WTC11 (cell line): Measurements from ENCODE around the gene SLC25A25. TPM values are rescaled to one million over a fixed set of nuclear protein-coding genes. Genes with fewer than 3 reads are reported as not detected.

Experiments used
- ATAC-seq: fragments of 200-7000 bp; cut with Tn5 transposase; 2 replicates; pipeline ENCODE4 v1.10.0; 2021; ENCODE audit warnings: mild to moderate bottlenecking, moderate library complexity
- CTCF ChIA-PET: fragments of 300-600 bp; sonication (Branson Sonifier 250); formaldehyde crosslinking; loops from one replicate; lab custom pipeline; 2021; ENCODE audit warnings: antibody characterized with exemption; lab: Charles Lee
- POLR2A ChIA-PET: fragments of 350-600 bp; sonication (Branson Sonifier 250); formaldehyde crosslinking; loops from one replicate; lab custom pipeline; 2021; ENCODE audit warnings: antibody characterized with exemption; lab: Charles Lee
- DNase-seq: peaks from one replicate; pipeline ENCODE4 v3.0.0; 2021; ENCODE audit warnings: low spot score
- H3K27ac Mint-ChIP-seq: 2 replicates; pipeline ENCODE4 v1.8.0; 2021; ENCODE audit warnings: mixed read lengths
- H3K27me3 Mint-ChIP-seq: 2 replicates; pipeline ENCODE4 v1.8.0; 2021; ENCODE audit warnings: low read depth, mild to moderate bottlenecking, moderate library complexity, mixed read lengths
- H3K36me3 Mint-ChIP-seq: 2 replicates; pipeline ENCODE4 v1.8.0; 2021; ENCODE audit warnings: mixed read lengths
- H3K4me1 Mint-ChIP-seq: 2 replicates; pipeline ENCODE4 v1.8.0; 2022; ENCODE audit warnings: mixed read lengths
- H3K4me3 Mint-ChIP-seq: 2 replicates; pipeline ENCODE4 v1.8.0; 2021; ENCODE audit warnings: mild to moderate bottlenecking, moderate library complexity, mixed read lengths
- H3K9me3 Mint-ChIP-seq: 2 replicates; pipeline ENCODE4 v1.8.0; 2021; ENCODE audit warnings: mixed read lengths
- CTCF ChIP-seq: fragments of 200-600 bp; IDR thresholded peaks from 2 replicates; pipeline ENCODE4 v1.8.0; 2022; ENCODE audit warnings: antibody characterized with exemption
- E2F1 ChIP-seq: sonication (generic); formaldehyde crosslinking; IDR thresholded peaks from 2 replicates; pipeline ENCODE4 v1.8.0; 2022; ENCODE audit warnings: mild to moderate bottlenecking, missing genetic modification reagents
- ERG ChIP-seq: fragments of 250-450 bp; sonication (Bioruptor Pico); IDR thresholded peaks from 2 replicates; pipeline ENCODE4 v1.8.0; 2021; ENCODE audit warnings: mild to moderate bottlenecking
- FOXJ3 ChIP-seq: sonication (generic); formaldehyde crosslinking; IDR thresholded peaks from 2 replicates; pipeline ENCODE4 v1.9.0; 2021; ENCODE audit warnings: missing genetic modification reagents, mild to moderate bottlenecking, borderline replicate concordance
- FOXK1 ChIP-seq: sonication (generic); formaldehyde crosslinking; IDR thresholded peaks from 2 replicates; pipeline ENCODE4 v1.8.0; 2022; ENCODE audit warnings: mild to moderate bottlenecking, moderate library complexity, missing genetic modification reagents
- FOXP1 ChIP-seq: sonication (generic); formaldehyde crosslinking; IDR thresholded peaks from 2 replicates; pipeline ENCODE4 v1.8.0; 2022; ENCODE audit warnings: missing genetic modification reagents, mild to moderate bottlenecking, moderate library complexity, borderline replicate concordance
- FOXP4 ChIP-seq: sonication (generic); formaldehyde crosslinking; IDR thresholded peaks from 2 replicates; pipeline ENCODE4 v1.8.0; 2022; ENCODE audit warnings: mild to moderate bottlenecking, missing genetic modification reagents
- GRHL2 ChIP-seq: fragments of 250-450 bp; sonication (Bioruptor Pico); IDR thresholded peaks from 2 replicates; pipeline ENCODE4 v1.8.0; 2022; ENCODE audit warnings: mild to moderate bottlenecking, moderate library complexity; ENCODE audit not compliant: insufficient replicate concordance, severe bottlenecking
- GTF2I ChIP-seq: fragments of 250-450 bp; sonication (Bioruptor Pico); conservative IDR thresholded peaks from 2 replicates; pipeline ENCODE4 v1.4.0; 2021; ENCODE audit warnings: mild to moderate bottlenecking
- HMGXB4 ChIP-seq: sonication (generic); formaldehyde crosslinking; IDR thresholded peaks from 2 replicates; pipeline ENCODE4 v1.8.1; 2023; ENCODE audit warnings: mild to moderate bottlenecking, moderate library complexity, missing genetic modification reagents
- JUN ChIP-seq: sonication (generic); formaldehyde crosslinking; IDR thresholded peaks from 2 replicates; pipeline ENCODE4 v1.8.0; 2023; ENCODE audit warnings: mild to moderate bottlenecking, missing genetic modification reagents
- MLX ChIP-seq: sonication (generic); formaldehyde crosslinking; IDR thresholded peaks from 2 replicates; pipeline ENCODE4 v1.8.1; 2023; ENCODE audit warnings: mild to moderate bottlenecking, missing genetic modification reagents, moderate library complexity
- NFATC4 ChIP-seq: fragments of 250-450 bp; sonication (Bioruptor Pico); IDR thresholded peaks from 2 replicates; pipeline ENCODE4 v1.9.0; 2021; ENCODE audit warnings: mild to moderate bottlenecking
- NFE2L1 ChIP-seq: sonication (generic); formaldehyde crosslinking; IDR thresholded peaks from 2 replicates; pipeline ENCODE4 v1.8.1; 2023; ENCODE audit warnings: missing genetic modification reagents
- NR1H2 ChIP-seq: sonication (generic); formaldehyde crosslinking; IDR thresholded peaks from 2 replicates; pipeline ENCODE4 v1.9.0; 2021; ENCODE audit warnings: mild to moderate bottlenecking, moderate library complexity, missing genetic modification reagents
- PRDM15 ChIP-seq: sonication (generic); formaldehyde crosslinking; IDR thresholded peaks from 2 replicates; pipeline ENCODE4 v1.8.0; 2022; ENCODE audit warnings: missing genetic modification reagents
- TCF7 ChIP-seq: sonication (generic); formaldehyde crosslinking; IDR thresholded peaks from 2 replicates; pipeline ENCODE4 v1.8.0; 2022; ENCODE audit warnings: mild to moderate bottlenecking, low read depth, missing genetic modification reagents, moderate library complexity
- TP53 ChIP-seq: sonication (generic); formaldehyde crosslinking; IDR thresholded peaks from 2 replicates; pipeline ENCODE4 v1.8.1; 2023; ENCODE audit warnings: mild to moderate bottlenecking, missing genetic modification reagents
- USF2 ChIP-seq: sonication (generic); formaldehyde crosslinking; IDR thresholded peaks from 2 replicates; pipeline ENCODE4 v1.8.1; 2023; ENCODE audit warnings: mild to moderate bottlenecking, missing genetic modification reagents, moderate library complexity
- ZNF121 ChIP-seq: sonication (generic); formaldehyde crosslinking; IDR thresholded peaks from 2 replicates; pipeline ENCODE4 v1.8.0; 2023; ENCODE audit warnings: missing genetic modification reagents
- ZNF219 ChIP-seq: sonication (generic); formaldehyde crosslinking; IDR thresholded peaks from 2 replicates; pipeline ENCODE4 v1.8.0; 2023; ENCODE audit warnings: missing genetic modification reagents, mild to moderate bottlenecking, borderline replicate concordance
- ZNF232 ChIP-seq: sonication (generic); formaldehyde crosslinking; IDR thresholded peaks from 2 replicates; pipeline ENCODE4 v1.8.0; 2022; ENCODE audit warnings: mild to moderate bottlenecking, missing genetic modification reagents
- ZNF263 ChIP-seq: sonication (generic); formaldehyde crosslinking; IDR thresholded peaks from 2 replicates; pipeline ENCODE4 v1.8.1; 2022; ENCODE audit warnings: low read depth, mild to moderate bottlenecking, moderate library complexity, missing genetic modification reagents
- total RNA-seq: library from RNA; stranded (reverse); gene quantifications from 3 replicates; pipeline ENCODE4 v1.2.3, GENCODE V29; 2021

The SLC25A25 gene
- total RNA-seq, 1 experiment from 2014 or later, result 17.4 TPM

GRCh38 chr9:128024761-128025308, 43.2 kb upstream of the SLC25A25 start:
- ATAC-seq, result no peak
- Mint-ChIP-seq H3K4me1 (peaks cover 4% of the 10 kb centered on the region), H3K36me3 (no peaks in the 10 kb centered on the region), H3K4me3 (no peak overlapping the region), H3K27me3 (no peaks in the 10 kb centered on the region), H3K27ac (no peak overlapping the region), H3K9me3 (no peaks in the 10 kb centered on the region)
- CTCF ChIA-PET, result interaction anchor here (1.1 to 3.6 kb wide), 4 partner anchors 10 to 104 kb away, joined by 4 to 26 read pairs (median 6); no protein-coding TSS in a partner anchor
- POLR2A ChIA-PET, result no interaction called here
- TF ChIP-seq NFATC4 (CRISPR knock-in tag) (no peak), ERG (CRISPR knock-in tag) (no peak), ZNF263 (CRISPR knock-in tag) (no peak), FOXP1 (no peak), NR1H2 (no peak), FOXP4 (CRISPR knock-in tag) (no peak), NFE2L1 (no peak), JUN (CRISPR knock-in tag) (no peak), GTF2I (CRISPR knock-in tag) (no peak), MLX (CRISPR knock-in tag) (no peak), USF2 (CRISPR knock-in tag) (no peak), ZNF219 (CRISPR knock-in tag) (no peak), TCF7 (CRISPR knock-in tag) (no peak), TP53 (CRISPR knock-in tag) (no peak), FOXJ3 (no peak), FOXK1 (CRISPR knock-in tag) (no peak), PRDM15 (CRISPR knock-in tag) (no peak)
- DNase-seq, result no peak

- ChIA-PET CTCF (interaction anchor here (1.2 to 3.6 kb wide), 4 partner anchors 10 to 104 kb away, joined by 4 to 26 read pairs (median 10); no protein-coding TSS in a partner anchor), POLR2A (interaction anchor here (0.6 to 1.7 kb wide), 2 partner anchors 46 to 466 kb away, joined by 3 to 5 read pairs; no protein-coding TSS in a partner anchor)
- DNase-seq (no peak), ATAC-seq (no peak)
- Mint-ChIP-seq H3K27ac (no peak overlapping the region; the same call in 1 of the 2 replicates), H3K4me1 (peaks cover 4% of the 10 kb centered on the region), H3K27me3 (no peaks in the 10 kb centered on the region), H3K9me3 (no peaks in the 10 kb centered on the region), H3K4me3 (no peak overlapping the region), H3K36me3 (no peaks in the 10 kb centered on the region)
- TF ChIP-seq CTCF (no peak), FOXJ3 (no peak), E2F1 (CRISPR knock-in tag) (no peak), GRHL2 (no peak), ZNF121 (CRISPR knock-in tag) (no peak), ZNF232 (CRISPR knock-in tag) (no peak), HMGXB4 (CRISPR knock-in tag) (no peak), NR1H2 (no peak)
Measured at GRCh38 chr9:128025736-128026135, 42.3 kb upstream of the SLC25A25 start.
